Cardiac muscle cell (in vitro differentiated cells and primary cell): ENCODE results near the gene CEL. TPM values are rescaled to one million over a fixed set of nuclear protein-coding genes. Genes with fewer than 3 reads are reported as not detected.
"Not testable (repeated sequence)": the region's sequence is repeated elsewhere in the genome, so short reads cannot be mapped to it uniquely, and the experiment has no call there.

Source experiments
- DNase-seq, 2 donors: peaks; one replicate each; pipeline versions ENCODE4 v3.0.0 to v3.0.0-alpha.2; 2010 to 2017; ENCODE audit warnings: low read depth in 1 of 2, low spot score in 1 of 2
- H3K27ac ChIP-seq: fragments of 200-600 bp; sonication (generic); 2 replicates; pipeline ENCODE4 v1.5.1; 2016
- H3K27me3 ChIP-seq: fragments of 200-600 bp; sonication (generic); 2 replicates; pipeline ENCODE4 v1.6.0; 2016; ENCODE audit warnings: control low read depth
- H3K36me3 ChIP-seq: fragments of 200-600 bp; sonication (generic); 2 replicates; pipeline ENCODE4 v1.5.1; 2016; ENCODE audit warnings: control low read depth
- H3K4me1 ChIP-seq: fragments of 200-600 bp; sonication (generic); 2 replicates; pipeline ENCODE4 v1.8.1; 2017; ENCODE audit warnings: low read depth, mild to moderate bottlenecking, mixed run types
- H3K4me3 ChIP-seq: fragments of 200-600 bp; sonication (generic); 2 replicates; pipeline ENCODE4 v1.5.1; 2016; ENCODE audit warnings: mild to moderate bottlenecking
- H3K9me3 ChIP-seq: fragments of 200-600 bp; sonication (generic); 2 replicates; pipeline ENCODE4 v1.5.1; 2017; ENCODE audit warnings: low read depth, mild to moderate bottlenecking, control low read depth
- CTCF ChIP-seq: IDR thresholded peaks from 2 replicates; pipeline ENCODE4 v1.5.1; 2012; ENCODE audit warnings: low read depth, mild to moderate bottlenecking, low read length
- polyA plus RNA-seq: library from polyadenylated mRNA; unstranded; fragments of >200 nt; fragmentation: Nextera tagmentation; extraction: Ambion mirVana; gene quantifications from 2 replicates; pipeline ENCODE4 v1.2.1, GENCODE V29; 2016
- total RNA-seq: library from RNA; depleted of rRNA; stranded (reverse); fragments of >200 nt; gene quantifications from 2 replicates; pipeline ENCODE4 v1.2.3, GENCODE V29; 2016

CEL gene
- total and polyA plus RNA-seq, 2 experiments from 2014 or later, result 0.73 to 1.1 TPM

- H3K36me3 ChIP-seq, result peaks cover 20% of the 10 kb centered on the region
- H3K4me3 ChIP-seq, result no peak overlapping the region
- no peaks in the 10 kb centered on the region for H3K27me3 ChIP-seq
- H3K27ac ChIP-seq, result no peak overlapping the region
- peaks cover 18% of the 10 kb centered on the region for H3K4me1 ChIP-seq
- no peak for TF ChIP-seq CTCF
- DNase-seq, result no peak
- no peaks in the 10 kb centered on the region for H3K9me3 ChIP-seq
These were observed 2.2 kb upstream of the CEL start for GRCh38 chr9:133059623-133060022.

DNA sequence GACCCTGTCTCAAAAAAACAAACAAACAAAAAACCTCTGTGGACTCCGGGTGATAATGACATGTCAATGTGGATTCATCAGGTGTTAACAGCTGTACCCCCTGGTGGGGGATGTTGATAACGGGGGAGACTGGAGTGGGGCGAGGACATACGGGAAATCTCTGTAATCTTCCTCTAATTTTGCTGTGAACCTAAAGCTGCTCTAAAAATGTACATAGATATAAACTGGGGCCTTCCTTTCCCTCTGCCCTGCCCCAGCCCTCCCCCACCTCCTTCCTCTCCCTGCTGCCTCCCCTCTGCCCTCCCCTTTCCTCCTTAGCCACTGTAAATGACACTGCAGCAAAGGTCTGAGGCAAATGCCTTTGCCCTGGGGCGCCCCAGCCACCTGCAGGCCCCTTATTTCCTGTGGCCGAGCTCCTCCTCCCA is 1.4 kb upstream of the CEL start:
- Histone ChIP-seq H3K9me3 (no peaks in the 10 kb centered on the region), H3K27ac (peak overlapping the region; percentile 64), H3K4me1 (peaks cover 18% of the 10 kb centered on the region), H3K4me3 (no peak overlapping the region), H3K36me3 (peaks cover 15% of the 10 kb centered on the region), H3K27me3 (no peaks in the 10 kb centered on the region)
- DNase-seq, result peak; percentile 9 to 12
- no peak for TF ChIP-seq CTCF

DNA sequence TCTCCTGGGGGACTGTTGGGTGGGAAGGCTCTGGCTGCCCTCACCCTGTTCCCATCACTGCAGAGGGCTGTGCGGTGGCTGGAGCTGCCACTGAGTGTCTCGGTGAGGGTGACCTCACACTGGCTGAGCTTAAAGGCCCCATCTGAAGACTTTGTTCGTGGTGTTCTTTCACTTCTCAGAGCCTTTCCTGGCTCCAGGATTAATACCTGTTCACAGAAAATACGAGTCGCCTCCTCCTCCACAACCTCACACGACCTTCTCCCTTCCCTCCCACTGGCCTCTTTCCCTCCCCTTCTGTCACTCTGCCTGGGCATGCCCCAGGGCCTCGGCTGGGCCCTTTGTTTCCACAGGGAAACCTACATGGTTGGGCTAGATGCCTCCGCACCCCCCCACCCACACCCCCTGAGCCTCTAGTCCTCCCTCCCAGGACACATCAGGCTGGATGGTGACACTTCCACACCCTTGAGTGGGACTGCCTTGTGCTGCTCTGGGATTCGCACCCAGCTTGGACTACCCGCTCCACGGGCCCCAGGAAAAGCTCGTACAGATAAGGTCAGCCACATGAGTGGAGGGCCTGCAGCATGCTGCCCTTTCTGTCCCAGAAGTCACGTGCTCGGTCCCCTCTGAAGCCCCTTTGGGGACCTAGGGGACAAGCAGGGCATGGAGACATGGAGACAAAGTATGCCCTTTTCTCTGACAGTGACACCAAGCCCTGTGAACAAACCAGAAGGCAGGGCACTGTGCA is 590 bp upstream of the CEL start:
- not testable (repeated sequence) for H3K9me3 ChIP-seq, DNase-seq, H3K4me3 ChIP-seq, H3K36me3 ChIP-seq, H3K27me3 ChIP-seq
- Histone ChIP-seq H3K4me1 (peaks cover 18% of the 10 kb centered on the region), H3K27ac (peak overlapping the region; percentile 74)

DNA sequence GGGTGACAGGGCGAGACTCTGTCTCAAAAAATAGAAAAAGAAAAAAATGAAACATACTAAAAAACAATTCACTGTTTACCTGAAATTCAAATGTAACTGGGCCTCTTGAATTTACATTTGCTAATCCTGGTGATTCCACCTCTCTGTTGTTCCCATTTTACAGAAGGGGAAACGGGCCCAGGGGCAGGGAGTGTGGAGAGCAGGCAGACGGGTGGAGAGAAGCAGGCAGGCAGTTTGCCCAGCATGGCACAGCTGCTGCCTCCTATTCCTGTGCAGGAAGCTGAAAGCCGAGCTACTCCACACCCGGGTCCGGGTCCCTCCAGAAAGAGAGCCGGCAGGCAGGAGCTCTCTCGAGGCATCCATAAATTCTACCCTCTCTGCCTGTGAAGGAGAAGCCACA is 788 bp downstream of the CEL start:
- H3K4me1 ChIP-seq, result peaks cover 18% of the 10 kb centered on the region
- not testable (repeated sequence) for H3K27ac ChIP-seq, H3K27me3 ChIP-seq, DNase-seq, H3K4me3 ChIP-seq, H3K36me3 ChIP-seq, H3K9me3 ChIP-seq

GRCh38 chr9:133063159-133063499 is 1.3 kb downstream of the CEL start:
- Histone ChIP-seq H3K36me3 (peaks cover under 1% of the 10 kb centered on the region), H3K27me3 (no peaks in the 10 kb centered on the region), H3K9me3 (no peaks in the 10 kb centered on the region), H3K4me1 (peaks cover 18% of the 10 kb centered on the region), H3K27ac (no peak overlapping the region), H3K4me3 (no peak overlapping the region)
- TF ChIP-seq CTCF, result no peak
- DNase-seq, result no peak

GRCh38 chr9:133063500-133064231 is 1.9 kb downstream of the CEL start:
- Histone ChIP-seq H3K27me3 (no peaks in the 10 kb centered on the region), H3K4me3 (no peak overlapping the region), H3K4me1 (peaks cover 18% of the 10 kb centered on the region), H3K9me3 (no peaks in the 10 kb centered on the region), H3K27ac (no peak overlapping the region), H3K36me3 (no peaks in the 10 kb centered on the region)
- no peak for TF ChIP-seq CTCF
- DNase-seq, result no peak
